Trophoblast cell (in vitro differentiated cells and primary cell): ENCODE results near the gene OXTR. TPM values are rescaled to one million over a fixed set of nuclear protein-coding genes. Genes with fewer than 3 reads are reported as not detected.

ENCODE experiments used
- DNase-seq, 2 donors: peaks; one replicate each; pipeline ENCODE4 v3.0.0-alpha.2; 2016
- H2AFZ ChIP-seq: 2 replicates; pipeline ENCODE4 v1.6.1; 2013; ENCODE audit warnings: low read length, moderate library complexity, mild to moderate bottlenecking; ENCODE audit not compliant: insufficient read depth, poor library complexity
- H2AK5ac ChIP-seq: 2 replicates; pipeline ENCODE4 v1.6.1; 2013; ENCODE audit warnings: mild to moderate bottlenecking, low read length
- H2BK120ac ChIP-seq: 2 replicates; pipeline ENCODE4 v1.6.1; 2013; ENCODE audit warnings: low read length, mild to moderate bottlenecking, moderate library complexity; ENCODE audit not compliant: insufficient read depth, poor library complexity
- H2BK12ac ChIP-seq: 2 replicates; pipeline ENCODE4 v1.6.1; 2013; ENCODE audit warnings: mild to moderate bottlenecking, low read length, moderate library complexity
- H2BK5ac ChIP-seq: 2 replicates; pipeline ENCODE4 v1.6.1; 2013; ENCODE audit warnings: low read length, low read depth, moderate library complexity, mild to moderate bottlenecking; ENCODE audit not compliant: poor library complexity
- H3K14ac ChIP-seq: 2 replicates; pipeline ENCODE4 v1.6.1; 2013; ENCODE audit warnings: mild to moderate bottlenecking, low read length
- H3K18ac ChIP-seq: 2 replicates; pipeline ENCODE4 v1.6.1; 2013; ENCODE audit warnings: mild to moderate bottlenecking, low read length
- H3K23ac ChIP-seq: 2 replicates; pipeline ENCODE4 v1.6.1; 2013; ENCODE audit warnings: low read length
- H3K27ac ChIP-seq: 2 replicates; pipeline ENCODE4 v1.5.1; 2013; ENCODE audit warnings: low read depth, mild to moderate bottlenecking, inconsistent platforms, low read length, moderate library complexity
- H3K27me3 ChIP-seq: 2 replicates; pipeline ENCODE4 v1.6.1; 2013; ENCODE audit warnings: inconsistent platforms, mild to moderate bottlenecking, low read length, moderate library complexity; ENCODE audit not compliant: insufficient read depth
- H3K36me3 ChIP-seq, 2 experiments: 1 replicate in 1 of 2; 2 replicates in 1 of 2; pipeline ENCODE4 v1.6.1; 2013; ENCODE audit warnings: low read length in 2 of 2, mild to moderate bottlenecking in 2 of 2, moderate library complexity in 1 of 2; ENCODE audit not compliant: insufficient read depth in 2 of 2, control insufficient read depth in 1 of 2
- H3K4ac ChIP-seq: 2 replicates; pipeline ENCODE4 v1.6.1; 2013; ENCODE audit warnings: low read depth, mild to moderate bottlenecking, low read length, moderate library complexity
- H3K4me1 ChIP-seq, 2 experiments: 1 replicate in 1 of 2; 2 replicates in 1 of 2; pipeline ENCODE4 v1.6.1; 2013; ENCODE audit warnings: low read length in 2 of 2, mild to moderate bottlenecking in 2 of 2, moderate library complexity in 1 of 2; ENCODE audit not compliant: insufficient read depth in 2 of 2, control insufficient read depth in 1 of 2
- H3K4me2 ChIP-seq: 2 replicates; pipeline ENCODE4 v1.6.1; 2013; ENCODE audit warnings: inconsistent platforms, mild to moderate bottlenecking, low read length, moderate library complexity
- H3K4me3 ChIP-seq: 2 replicates; pipeline ENCODE4 v1.5.1; 2013; ENCODE audit warnings: mild to moderate bottlenecking, low read depth, low read length, inconsistent platforms
- H3K79me1 ChIP-seq: one replicate; pipeline ENCODE4 v1.6.1; 2013; ENCODE audit warnings: low read length
- H3K79me2 ChIP-seq: 2 replicates; pipeline ENCODE4 v1.6.1; 2013; ENCODE audit warnings: low read length, mild to moderate bottlenecking; ENCODE audit not compliant: control insufficient read depth, insufficient read depth, poor library complexity
- H3K9ac ChIP-seq: 2 replicates; pipeline ENCODE4 v1.6.1; 2013; ENCODE audit warnings: mild to moderate bottlenecking, low read length
- H3K9me3 ChIP-seq: 2 replicates; pipeline ENCODE4 v1.6.1; 2013; ENCODE audit warnings: low read depth, mild to moderate bottlenecking, control low read depth, inconsistent platforms, low read length; ENCODE audit not compliant: insufficient read depth
- H4K12ac ChIP-seq: 2 replicates; pipeline ENCODE4 v1.6.1; 2013; ENCODE audit warnings: low read depth, mild to moderate bottlenecking, low read length, moderate library complexity
- H4K8ac ChIP-seq: 2 replicates; pipeline ENCODE4 v1.6.1; 2013; ENCODE audit warnings: low read depth, mild to moderate bottlenecking, low read length, moderate library complexity
- H4K91ac ChIP-seq: one replicate; pipeline ENCODE4 v1.6.1; 2013; ENCODE audit warnings: low read depth, mild to moderate bottlenecking, low read length, moderate library complexity
- WGBS: extraction: QIAGEN DNeasy Blood & Tissue Kit; methylation state at CpG from one replicate; pipeline ENCODE4 v1.1.7; 2013; ENCODE audit warnings: missing lambda C conversion rate; ENCODE audit not compliant: insufficient read length, insufficient coverage; ENCODE audit errors: extremely low coverage; 5-methylcytosine and 5-hydroxymethylcytosine counted together
- polyA plus RNA-seq: library from polyadenylated mRNA; stranded (reverse); fragments of 200-250 nt; gene quantifications from 2 replicates; pipeline ENCODE4 v1.2.3, GENCODE V29; 2013

OXTR gene
- 9.8 and 10.8 TPM in 2 replicates for polyA plus RNA-seq

DNA sequence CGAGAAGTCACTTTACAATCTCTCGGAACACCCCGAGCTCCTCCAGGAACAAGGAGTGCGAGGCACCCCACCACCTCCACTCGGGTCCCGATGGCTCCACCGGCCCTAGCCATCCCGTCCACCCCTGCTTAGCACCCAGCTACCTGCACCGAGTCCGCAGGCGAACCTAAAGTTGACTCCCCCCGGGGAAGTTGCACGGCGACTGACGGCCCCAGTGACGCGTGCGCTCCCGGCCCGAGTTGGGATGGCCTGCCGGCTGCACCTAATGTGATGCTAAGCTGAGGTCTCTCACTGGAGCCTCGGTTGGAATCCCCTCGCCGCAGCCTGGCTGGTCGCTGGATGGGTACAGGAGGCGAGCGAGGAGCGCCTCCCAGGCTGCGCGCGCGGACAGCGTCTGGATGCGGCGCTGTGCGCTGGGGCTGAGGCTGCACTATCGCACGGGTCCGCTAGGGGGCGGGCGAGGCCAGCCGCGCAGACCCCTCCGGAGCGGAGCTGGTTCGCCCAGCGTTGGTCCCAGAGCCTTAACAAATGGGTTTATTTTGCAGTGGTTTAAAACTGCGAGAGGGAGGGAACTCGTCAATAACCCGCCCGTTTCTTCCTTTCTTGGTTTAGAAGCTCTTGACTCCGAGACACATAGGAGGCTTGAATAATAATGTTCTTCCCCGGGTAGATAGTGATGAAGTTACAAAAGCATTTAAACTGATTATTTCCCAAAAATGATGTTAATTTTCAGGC, at the start of gene OXTR:
OXTR (minus strand) TSS at position 526 of the 735 bp plus-strand sequence. CDS start 1,426 bp downstream, outside the sequence.
- peak within 1 kb of the TSS; percentile 65 for H3K4me3 ChIP-seq
- H3K79me1 ChIP-seq: no peaks in the 10 kb centered on the region
- no peak within 1 kb of the TSS for H3K18ac ChIP-seq
- H4K8ac ChIP-seq: no peak within 1 kb of the TSS
- H3K36me3 ChIP-seq: peaks cover 0 to 3% of the 10 kb centered on the region in 2 experiments
- H4K12ac ChIP-seq: no peak within 1 kb of the TSS
- no peak within 1 kb of the TSS for H3K14ac ChIP-seq
- no peak within 1 kb of the TSS for H2AK5ac ChIP-seq
- H3K23ac ChIP-seq: no peak within 1 kb of the TSS
- DNase-seq: peak; percentile 74 to 85
- no peak within 1 kb of the TSS for H2BK12ac ChIP-seq
- no peak within 1 kb of the TSS for H2BK5ac ChIP-seq
- peaks cover 22% of the 10 kb centered on the region for H3K27me3 ChIP-seq
- H3K4me2 ChIP-seq: peak within 1 kb of the TSS; percentile 94
- no peaks in the 10 kb centered on the region for H3K79me2 ChIP-seq
- H3K9me3 ChIP-seq: peaks cover 4% of the 10 kb centered on the region
- no peak within 1 kb of the TSS for H3K4ac ChIP-seq
- no peak within 1 kb of the TSS for H4K91ac ChIP-seq
- WGBS: no CpG with 5 or more reads among the region's 53 CpGs
- no peak within 1 kb of the TSS for H2AFZ ChIP-seq
- no peak within 1 kb of the TSS for H3K9ac ChIP-seq
- no peak within 1 kb of the TSS for H3K27ac ChIP-seq
- no peak within 1 kb of the TSS for H2BK120ac ChIP-seq
- H3K4me1 ChIP-seq: peaks cover 12% of the 10 kb centered on the region in 2 experiments

- Histone ChIP-seq H3K14ac (no peak overlapping the region), H2AK5ac (no peak overlapping the region)
Observed at GRCh38 chr3:8817486-8817885, 48.1 kb upstream of the OXTR start.

DNA sequence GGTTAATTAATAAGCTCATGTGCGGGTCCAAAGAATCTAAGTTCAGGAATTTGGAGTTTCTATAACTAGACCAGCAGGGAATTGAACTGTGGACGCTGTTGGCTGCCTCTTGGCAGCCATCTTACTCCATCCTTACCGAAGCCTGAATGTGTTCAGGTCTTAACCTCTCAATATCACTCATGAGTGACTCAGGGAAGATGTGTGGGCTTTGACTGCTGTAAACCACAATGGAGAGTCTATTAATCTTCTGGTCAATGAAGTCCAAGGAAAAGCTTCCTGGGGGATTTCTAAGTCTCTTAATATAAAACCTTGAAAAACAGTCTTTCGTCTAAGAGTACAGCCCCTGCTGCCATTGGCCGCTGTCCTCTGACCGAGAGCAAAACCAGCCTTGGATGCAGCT, 46.7 kb upstream of the OXTR start:
- H2BK120ac ChIP-seq: no peak overlapping the region
- no peaks in the 10 kb centered on the region for H3K4me1 ChIP-seq
- DNase-seq: no peak
- no peak overlapping the region for H3K27ac ChIP-seq
- H3K79me2 ChIP-seq: no peaks in the 10 kb centered on the region
- no peak overlapping the region for H3K18ac ChIP-seq
- no peak overlapping the region for H3K4ac ChIP-seq
- no peak overlapping the region for H2BK12ac ChIP-seq
- H4K91ac ChIP-seq: no peak overlapping the region
- no peak overlapping the region for H3K4me3 ChIP-seq
- no peak overlapping the region for H4K12ac ChIP-seq
- H3K79me1 ChIP-seq: no peaks in the 10 kb centered on the region
- H2AK5ac ChIP-seq: no peak overlapping the region
- H2BK5ac ChIP-seq: no peak overlapping the region
- H3K14ac ChIP-seq: no peak overlapping the region
- H3K9me3 ChIP-seq: peaks cover 2% of the 10 kb centered on the region
- H3K27me3 ChIP-seq: no peaks in the 10 kb centered on the region
- H3K23ac ChIP-seq: no peak overlapping the region
- no peak overlapping the region for H3K9ac ChIP-seq
- no peak overlapping the region for H2AFZ ChIP-seq
- peaks cover 0 to 2% of the 10 kb centered on the region in 2 experiments for H3K36me3 ChIP-seq
- H3K4me2 ChIP-seq: no peak overlapping the region
- WGBS: no CpG with 5 or more reads among the region's 6 CpGs
- no peak overlapping the region for H4K8ac ChIP-seq

More at GRCh38 chr3:8817486-8817885, 48.1 kb upstream of the OXTR start:
- Histone ChIP-seq H4K12ac (no peak overlapping the region), H3K23ac (no peak overlapping the region), H3K36me3 (peaks cover 0 to 2% of the 10 kb centered on the region in 2 experiments), H3K79me2 (no peaks in the 10 kb centered on the region), H3K18ac (no peak overlapping the region), H3K27me3 (no peaks in the 10 kb centered on the region), H3K9me3 (peaks cover 2% of the 10 kb centered on the region), H2BK120ac (no peak overlapping the region), H3K79me1 (no peaks in the 10 kb centered on the region), H3K9ac (no peak overlapping the region), H3K4me3 (no peak overlapping the region), H3K4me2 (no peak overlapping the region), H3K4ac (no peak overlapping the region), H2AFZ (no peak overlapping the region), H3K27ac (no peak overlapping the region), H2BK12ac (no peak overlapping the region), H3K4me1 (no peaks in the 10 kb centered on the region), H4K8ac (no peak overlapping the region), H4K91ac (no peak overlapping the region), H2BK5ac (no peak overlapping the region)
- peak; percentile 27 to 45 for DNase-seq
- no CpG with 5 or more reads among the region's 2 CpGs for WGBS

GRCh38 chr3:8813411-8813810, 44.0 kb upstream of the OXTR start:
- DNase-seq: peak in 1 of 2 donors; percentile 60
- no peak overlapping the region for H3K14ac ChIP-seq
- H2AFZ ChIP-seq: no peak overlapping the region
- H3K27me3 ChIP-seq: no peaks in the 10 kb centered on the region
- H2BK120ac ChIP-seq: no peak overlapping the region
- no peak overlapping the region for H4K8ac ChIP-seq
- no peaks in the 10 kb centered on the region for H3K36me3 ChIP-seq
- no peak overlapping the region for H3K27ac ChIP-seq
- no peaks in the 10 kb centered on the region for H3K79me2 ChIP-seq
- no peak overlapping the region for H2BK12ac ChIP-seq
- peaks cover 0 to 4% of the 10 kb centered on the region in 2 experiments for H3K4me1 ChIP-seq
- H4K12ac ChIP-seq: no peak overlapping the region
- no peak overlapping the region for H3K23ac ChIP-seq
- H3K9me3 ChIP-seq: no peaks in the 10 kb centered on the region
- H2BK5ac ChIP-seq: no peak overlapping the region
- WGBS: no CpG with 5 or more reads among the region's 1 CpG
- no peak overlapping the region for H3K4ac ChIP-seq
- H3K79me1 ChIP-seq: no peaks in the 10 kb centered on the region
- no peak overlapping the region for H3K4me3 ChIP-seq
- no peak overlapping the region for H2AK5ac ChIP-seq
- H4K91ac ChIP-seq: no peak overlapping the region
- H3K4me2 ChIP-seq: no peak overlapping the region
- no peak overlapping the region for H3K18ac ChIP-seq
- H3K9ac ChIP-seq: no peak overlapping the region
